GM23248 (cell line): ENCODE measurements around the gene CFTR. TPM values are rescaled to one million over a fixed set of nuclear protein-coding genes. Genes with fewer than 3 reads are reported as not detected.

Experiments
- DNase-seq: peaks from one replicate; pipeline ENCODE4 v3.0.0-alpha.2; 2015
- H2AFZ ChIP-seq: fragments of 200-600 bp; sonication (generic); 2 replicates; pipeline ENCODE4 v1.6.1; 2016; ENCODE audit warnings: antibody characterized with exemption
- H3F3A ChIP-seq: fragments of 200-600 bp; sonication (generic); 2 replicates; pipeline ENCODE4 v1.6.1; 2016; ENCODE audit warnings: mild to moderate bottlenecking, antibody characterized with exemption, mixed run types; ENCODE audit not compliant: insufficient read depth
- H3K27ac ChIP-seq: fragments of 200-600 bp; sonication (generic); 2 replicates; pipeline ENCODE4 v1.5.1; 2016; ENCODE audit warnings: mild to moderate bottlenecking
- H3K27me3 ChIP-seq: fragments of 200-600 bp; sonication (generic); replicated peaks from 2 replicates; pipeline ENCODE4 v1.6.1; 2016; ENCODE audit warnings: mild to moderate bottlenecking; ENCODE audit not compliant: insufficient read depth
- H3K36me3 ChIP-seq: fragments of 200-600 bp; sonication (generic); 2 replicates; pipeline ENCODE4 v1.6.1; 2016; ENCODE audit warnings: low read depth, mild to moderate bottlenecking
- H3K4me1 ChIP-seq: fragments of 200-600 bp; sonication (generic); 2 replicates; pipeline ENCODE4 v1.6.1; 2016; ENCODE audit warnings: mild to moderate bottlenecking; ENCODE audit not compliant: insufficient read depth
- H3K4me2 ChIP-seq: fragments of 200-600 bp; sonication (generic); one replicate; pipeline ENCODE4 v1.6.1; 2016; ENCODE audit warnings: mild to moderate bottlenecking; ENCODE audit not compliant: unreplicated experiment
- H3K4me3 ChIP-seq: fragments of 200-600 bp; sonication (generic); 2 replicates; pipeline ENCODE4 v1.5.1; 2016; ENCODE audit warnings: mild to moderate bottlenecking
- H3K79me2 ChIP-seq: fragments of 200-600 bp; sonication (generic); 2 replicates; pipeline ENCODE4 v1.6.1; 2016; ENCODE audit warnings: mild to moderate bottlenecking; ENCODE audit not compliant: insufficient read depth
- H3K9ac ChIP-seq: fragments of 200-600 bp; sonication (generic); 2 replicates; pipeline ENCODE4 v1.6.1; 2016; ENCODE audit warnings: mild to moderate bottlenecking
- H3K9me2 ChIP-seq: fragments of 200-600 bp; sonication (generic); 2 replicates; pipeline ENCODE4 v1.6.1; 2016; ENCODE audit warnings: mixed run types, mild to moderate bottlenecking, moderate library complexity; ENCODE audit not compliant: insufficient read depth
- H3K9me3 ChIP-seq: fragments of 200-600 bp; sonication (generic); one replicate; pipeline ENCODE4 v1.6.1; 2017; ENCODE audit warnings: low read depth
- H4K20me1 ChIP-seq: fragments of 200-600 bp; sonication (generic); 2 replicates; pipeline ENCODE4 v1.6.0; 2016; ENCODE audit not compliant: insufficient read depth
- EZH2 ChIP-seq: fragments of 200-600 bp; sonication (generic); IDR thresholded peaks from 2 replicates; pipeline ENCODE4 v1.6.1; 2018; ENCODE audit warnings: antibody characterized with exemption, mild to moderate bottlenecking; ENCODE audit not compliant: insufficient read depth, poor library complexity, severe bottlenecking
- EZH2phosphoT487 ChIP-seq: fragments of 200-600 bp; sonication (generic); IDR thresholded peaks from 2 replicates; pipeline ENCODE4 v1.6.1; 2018; ENCODE audit warnings: antibody characterized with exemption, moderate library complexity, mild to moderate bottlenecking, low read depth; ENCODE audit not compliant: insufficient read depth
- WGBS, 2 experiments: methylation state at CpG; one replicate each; pipeline ENCODE4 v1.1.6; 2015 to 2017; ENCODE audit warnings: low lambda C conversion rate in 2 of 2, low coverage in 1 of 2; ENCODE audit errors: missing lambda C conversion rate in 2 of 2; 5-methylcytosine and 5-hydroxymethylcytosine counted together
- in situ Hi-C: fragments of 300-500 bp; cut with MboI; formaldehyde crosslinking; loops from 2 replicates; pipeline ENCODE4 v1.15.0; 2020
- polyA plus RNA-seq: library from polyadenylated mRNA; unstranded; fragments of >200 nt; fragmentation: Nextera tagmentation; extraction: Ambion mirVana; gene quantifications from 2 replicates; pipeline ENCODE4 v1.2.1, GENCODE V29; 2016
- total RNA-seq: library from RNA; depleted of rRNA; stranded (reverse); fragments of >200 nt; shearing (Covaris generic); gene quantifications from 2 replicates; pipeline ENCODE4 v1.2.3, GENCODE V29; 2014

Gene CFTR
- total and polyA plus RNA-seq, 2 experiments from 2014 or later: not detected

DNA sequence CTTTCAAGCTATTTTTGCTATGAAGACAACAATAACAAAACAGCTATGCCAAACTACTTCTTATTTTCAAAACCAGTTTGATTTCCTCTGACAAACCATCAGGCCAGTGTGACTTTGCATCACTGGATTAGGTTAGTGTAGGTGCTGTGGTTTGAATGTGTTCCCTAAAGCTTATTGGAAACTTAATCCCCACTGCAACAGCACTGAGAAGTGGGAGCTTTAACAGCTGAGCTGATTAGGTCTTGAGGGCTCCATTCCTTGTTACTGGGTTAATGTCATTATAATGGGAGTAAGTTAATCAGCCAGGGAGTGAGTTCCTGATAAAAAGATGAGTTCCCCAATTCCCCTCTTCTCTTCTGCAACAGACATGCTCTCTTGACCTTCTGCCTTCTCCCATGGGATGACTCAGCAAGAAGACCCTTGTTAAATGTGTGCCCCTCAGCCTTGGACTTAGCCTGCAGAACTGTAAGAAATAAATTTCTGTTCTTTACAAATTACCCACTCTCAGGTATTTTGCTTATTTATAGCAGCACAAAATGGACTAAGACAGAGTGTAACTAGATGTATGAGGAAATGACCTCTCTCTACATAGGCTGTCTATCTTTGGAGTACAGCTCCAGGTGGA is 206.6 kb downstream of the CFTR start:
- H3K4me2 ChIP-seq: no peak overlapping the region
- TF ChIP-seq EZH2 (no peak), EZH2phosphoT487 (no peak)
- H3K27me3 ChIP-seq: no peaks in the 10 kb centered on the region
- H2AFZ ChIP-seq: no peak overlapping the region
- in situ Hi-C loops: no loop called here
- H4K20me1 ChIP-seq: no peaks in the 10 kb centered on the region
- no peaks in the 10 kb centered on the region for H3K79me2 ChIP-seq
- no peaks in the 10 kb centered on the region for H3K36me3 ChIP-seq
- no peak overlapping the region for H3K4me3 ChIP-seq
- no peaks in the 10 kb centered on the region for H3F3A ChIP-seq
- H3K27ac ChIP-seq: no peak overlapping the region
- no peak overlapping the region for H3K9ac ChIP-seq
- H3K9me3 ChIP-seq: no peaks in the 10 kb centered on the region
- no peaks in the 10 kb centered on the region for H3K9me2 ChIP-seq
- H3K4me1 ChIP-seq: no peaks in the 10 kb centered on the region
- no peak for DNase-seq

DNA sequence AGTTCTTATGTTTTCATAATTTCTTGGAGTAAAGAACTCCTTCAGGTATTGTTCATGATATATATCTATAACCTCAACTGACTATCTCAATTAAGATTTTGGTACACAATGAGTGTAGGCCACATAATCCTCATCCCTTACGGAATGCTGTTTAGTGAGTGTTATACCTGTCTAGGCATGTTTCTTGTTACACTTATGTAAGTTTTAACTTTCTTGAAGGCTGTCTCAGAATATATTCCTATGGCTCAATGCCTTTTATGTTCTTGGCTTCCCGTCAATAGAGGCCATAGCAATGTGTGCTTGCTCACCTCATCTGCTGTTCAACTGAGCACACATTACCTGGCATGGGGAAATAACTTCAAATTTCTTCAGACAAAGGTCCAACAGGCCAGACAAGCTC is 208.3 kb downstream of the CFTR start:
- Histone ChIP-seq H3K9ac (no peak overlapping the region), H4K20me1 (no peaks in the 10 kb centered on the region), H3K4me2 (no peak overlapping the region), H3K4me3 (no peak overlapping the region), H3K27me3 (no peaks in the 10 kb centered on the region), H3F3A (no peaks in the 10 kb centered on the region), H3K79me2 (no peaks in the 10 kb centered on the region), H3K9me3 (no peaks in the 10 kb centered on the region), H3K9me2 (no peaks in the 10 kb centered on the region), H3K27ac (no peak overlapping the region), H3K36me3 (no peaks in the 10 kb centered on the region), H2AFZ (no peak overlapping the region), H3K4me1 (no peaks in the 10 kb centered on the region)
- DNase-seq: no peak
- in situ Hi-C loops: no loop called here
- WGBS, 2 experiments: 9 to 12% methylated on average over 2 of the region's 2 CpGs
- no peak for TF ChIP-seq EZH2
- no peak for TF ChIP-seq EZH2phosphoT487

DNA sequence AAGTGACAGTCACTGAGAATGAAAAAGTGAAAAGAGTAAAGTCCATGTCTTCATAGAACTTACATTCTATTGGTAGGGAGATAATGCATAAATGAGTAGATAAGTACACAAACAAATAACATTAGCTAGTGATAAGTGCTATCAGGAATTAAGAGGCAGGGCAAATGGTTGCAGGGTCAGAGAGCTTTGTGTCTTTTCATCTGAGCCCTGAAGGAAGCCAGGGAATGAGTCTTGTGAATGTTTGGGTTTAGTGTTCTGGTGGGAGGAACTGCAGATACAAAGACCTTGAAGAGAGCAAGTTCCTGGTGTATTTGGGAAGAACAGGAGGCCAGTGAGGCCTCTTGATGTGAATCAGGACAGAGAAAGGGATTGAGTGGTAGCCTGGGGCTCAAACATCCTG is 209.6 kb downstream of the CFTR start:
- H3K9me2 ChIP-seq: no peaks in the 10 kb centered on the region
- no peaks in the 10 kb centered on the region for H3F3A ChIP-seq
- no peak overlapping the region for H3K4me3 ChIP-seq

DNA sequence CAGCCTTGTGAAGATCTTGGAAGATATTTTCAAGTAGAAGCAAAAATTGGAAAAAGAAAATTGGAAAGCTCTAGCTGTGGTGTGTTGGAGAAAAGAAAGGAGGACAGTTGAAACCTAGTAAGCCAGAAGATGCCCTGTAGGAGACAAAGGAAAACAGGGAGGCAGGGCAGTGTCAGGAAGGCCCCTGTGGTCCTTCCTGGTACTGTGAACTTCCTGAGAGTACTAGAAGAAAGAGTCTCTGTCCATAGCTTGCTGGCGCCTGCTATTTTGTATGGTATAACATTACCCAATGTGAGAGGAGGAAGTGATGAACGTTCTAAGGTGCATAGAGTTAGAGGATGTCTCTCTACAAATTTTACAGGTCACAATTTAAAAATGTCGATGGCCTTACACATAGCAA is 210.3 kb downstream of the CFTR start:
- no peaks in the 10 kb centered on the region for H4K20me1 ChIP-seq
- no peaks in the 10 kb centered on the region for H3K4me1 ChIP-seq
- no peak overlapping the region for H3K27ac ChIP-seq
- TF ChIP-seq EZH2phosphoT487: no peak
- no peak for TF ChIP-seq EZH2
- no peaks in the 10 kb centered on the region for H3K79me2 ChIP-seq
- H3K9me2 ChIP-seq: no peaks in the 10 kb centered on the region
- no peak overlapping the region for H2AFZ ChIP-seq
- H3K4me3 ChIP-seq: no peak overlapping the region
- no peaks in the 10 kb centered on the region for H3K36me3 ChIP-seq
- WGBS, 2 experiments: 15 to 19% methylated on average over 3 of the region's 3 CpGs
- H3K9ac ChIP-seq: no peak overlapping the region
- no peak overlapping the region for H3K4me2 ChIP-seq
- no peaks in the 10 kb centered on the region for H3K27me3 ChIP-seq
- in situ Hi-C loops: no loop called here
- no peak for DNase-seq
- H3F3A ChIP-seq: no peaks in the 10 kb centered on the region
- no peaks in the 10 kb centered on the region for H3K9me3 ChIP-seq

More for the DNA sequence above, 209.6 kb downstream of the CFTR start:
- H3K9me3 ChIP-seq: no peaks in the 10 kb centered on the region
- no peak overlapping the region for H3K4me2 ChIP-seq
- TF ChIP-seq EZH2phosphoT487 (no peak), EZH2 (no peak)
- no peaks in the 10 kb centered on the region for H3K79me2 ChIP-seq
- no peak overlapping the region for H3K27ac ChIP-seq
- in situ Hi-C loops: no loop called here
- no peaks in the 10 kb centered on the region for H3K4me1 ChIP-seq
- DNase-seq: no peak
- H2AFZ ChIP-seq: no peak overlapping the region
- H3K27me3 ChIP-seq: no peaks in the 10 kb centered on the region
- H3K9ac ChIP-seq: no peak overlapping the region
- no peaks in the 10 kb centered on the region for H4K20me1 ChIP-seq
- H3K36me3 ChIP-seq: no peaks in the 10 kb centered on the region

DNA sequence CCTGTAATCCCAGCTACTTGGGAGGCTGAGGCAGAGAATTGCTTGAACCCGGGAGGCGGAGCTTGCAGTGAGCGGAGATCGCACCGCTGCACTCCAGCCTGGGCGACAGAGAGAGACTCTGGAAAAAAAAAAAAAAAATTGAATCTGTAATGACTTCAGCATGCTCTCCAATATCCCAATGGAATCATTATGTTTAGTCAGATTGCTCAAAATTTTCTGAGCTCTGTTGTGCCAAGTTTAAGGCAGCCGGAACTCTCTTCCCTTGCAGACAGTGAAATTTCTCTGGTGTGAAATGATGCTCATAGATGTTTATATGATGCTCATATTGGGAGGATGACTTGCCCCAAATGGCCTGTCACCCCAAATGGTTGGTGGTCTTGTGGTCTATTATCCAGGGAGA is 212.5 kb downstream of the CFTR start:
- H3K9me3 ChIP-seq: no peaks in the 10 kb centered on the region
- no peak for DNase-seq
- no peak overlapping the region for H3K4me3 ChIP-seq
- no peaks in the 10 kb centered on the region for H3K9me2 ChIP-seq
- no peaks in the 10 kb centered on the region for H3K79me2 ChIP-seq
- in situ Hi-C loops: no loop called here
- H4K20me1 ChIP-seq: no peaks in the 10 kb centered on the region
- no peak for TF ChIP-seq EZH2
- no peak for TF ChIP-seq EZH2phosphoT487
- WGBS, 2 experiments: 28 to 33% methylated on average over 7 of the region's 7 CpGs
- H3K36me3 ChIP-seq: no peaks in the 10 kb centered on the region
- no peak overlapping the region for H3K27ac ChIP-seq
- H3K4me1 ChIP-seq: no peaks in the 10 kb centered on the region
- no peaks in the 10 kb centered on the region for H3F3A ChIP-seq
- H3K4me2 ChIP-seq: no peak overlapping the region
- H2AFZ ChIP-seq: no peak overlapping the region
- H3K27me3 ChIP-seq: no peaks in the 10 kb centered on the region
- no peak overlapping the region for H3K9ac ChIP-seq
